HG02981 (cell line): ENCODE results near the gene THEMIS.
"Not testable (repeated sequence)": the region's sequence is repeated elsewhere in the genome, so short reads cannot be mapped to it uniquely, and the experiment has no call there.

Source experiments
- ATAC-seq: cut with Tn5 transposase; IDR thresholded peaks from one replicate; pipeline ENCODE4 v1.9.1; 2021; ENCODE audit warnings: mild to moderate bottlenecking, moderate library complexity; ENCODE audit not compliant: unreplicated experiment

The THEMIS gene

DNA sequence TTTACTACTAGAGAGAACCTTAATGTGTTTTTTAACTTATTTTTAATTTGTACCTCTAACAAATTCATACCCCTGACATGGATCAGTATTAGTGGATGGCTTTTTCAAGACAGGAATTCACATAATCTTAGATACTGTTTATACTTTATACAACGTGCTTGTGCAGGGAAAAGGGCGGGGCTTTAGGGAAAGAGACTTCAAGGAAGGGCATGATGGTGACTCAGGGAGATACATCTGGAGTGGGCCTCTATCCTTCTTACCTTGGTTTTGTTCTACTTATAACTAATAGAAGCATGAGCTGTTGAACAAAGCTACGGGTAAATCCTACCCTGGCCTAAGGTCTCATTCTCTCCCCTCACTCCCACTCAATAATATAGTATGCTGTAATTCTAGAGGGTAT, 163.1 kb downstream of the THEMIS start:
- no peak for ATAC-seq

DNA sequence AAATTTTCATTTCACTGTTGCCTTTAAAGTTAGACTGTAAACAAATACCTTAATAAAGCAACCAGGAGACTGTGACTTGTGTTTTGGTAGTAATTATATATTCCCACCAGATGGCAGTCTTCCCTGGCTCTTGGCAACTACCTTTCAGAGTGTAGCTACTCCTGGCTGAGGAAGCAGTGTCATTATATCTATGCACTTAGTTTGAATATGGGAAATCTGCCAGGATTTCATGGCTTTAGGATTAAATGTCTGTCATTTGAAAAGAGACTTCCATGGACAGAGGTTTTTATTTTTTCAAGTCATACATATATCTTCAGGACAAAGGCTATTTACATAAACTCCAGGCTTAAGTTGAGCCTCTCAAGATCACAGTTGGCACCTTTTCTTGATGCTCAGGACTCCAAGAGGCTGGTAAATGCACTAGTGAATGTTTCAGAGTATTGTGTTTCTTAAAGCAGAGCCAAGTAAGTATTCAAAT, 163.8 kb downstream of the THEMIS start:
- peak; percentile 90 for ATAC-seq

DNA sequence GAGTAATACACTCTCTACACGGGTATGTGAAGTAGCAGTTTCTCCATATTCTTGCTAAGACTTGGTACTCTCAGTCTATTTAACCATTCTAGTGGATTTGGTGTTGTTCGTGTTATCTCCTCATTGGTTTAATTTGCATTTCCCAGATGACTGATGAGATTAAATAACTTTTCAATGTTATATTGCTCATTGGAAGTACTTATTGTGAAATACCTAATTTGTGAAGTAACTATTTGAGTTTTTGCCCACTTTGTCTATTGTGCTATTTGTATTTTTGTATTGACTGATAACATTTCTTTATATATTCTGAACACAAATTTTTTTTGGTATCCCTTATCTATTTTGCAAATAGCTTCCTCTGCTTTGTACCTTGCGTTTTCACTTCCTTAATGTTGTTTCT, 167.9 kb downstream of the THEMIS start:
- no peak for ATAC-seq

GRCh38 chr6:127727260-127727953, 173.5 kb downstream of the THEMIS start:
- no peak for ATAC-seq

DNA sequence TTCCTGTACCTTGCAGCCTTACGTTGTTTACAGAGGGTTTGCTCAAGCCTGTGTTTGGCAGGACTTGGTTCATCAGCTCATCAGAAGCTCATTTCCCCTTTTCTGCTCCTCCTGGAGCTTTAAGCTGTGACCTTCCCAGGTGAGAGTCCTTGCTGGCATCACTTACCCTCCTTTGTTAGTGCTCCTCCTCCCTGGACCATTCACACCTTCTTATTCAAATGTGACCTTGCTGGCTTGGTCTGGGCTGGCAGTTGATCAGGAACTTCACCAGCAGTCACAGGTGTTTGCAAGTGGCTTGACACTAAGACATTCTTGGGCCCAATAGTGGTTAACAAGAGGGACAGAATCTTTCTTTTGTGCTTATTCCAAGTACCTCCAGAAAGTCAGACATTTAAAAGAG, 175.0 kb downstream of the THEMIS start:
- ATAC-seq, result no peak

GRCh38 chr6:127718694-127719093, 182.2 kb downstream of the THEMIS start:
- ATAC-seq, result no peak

DNA sequence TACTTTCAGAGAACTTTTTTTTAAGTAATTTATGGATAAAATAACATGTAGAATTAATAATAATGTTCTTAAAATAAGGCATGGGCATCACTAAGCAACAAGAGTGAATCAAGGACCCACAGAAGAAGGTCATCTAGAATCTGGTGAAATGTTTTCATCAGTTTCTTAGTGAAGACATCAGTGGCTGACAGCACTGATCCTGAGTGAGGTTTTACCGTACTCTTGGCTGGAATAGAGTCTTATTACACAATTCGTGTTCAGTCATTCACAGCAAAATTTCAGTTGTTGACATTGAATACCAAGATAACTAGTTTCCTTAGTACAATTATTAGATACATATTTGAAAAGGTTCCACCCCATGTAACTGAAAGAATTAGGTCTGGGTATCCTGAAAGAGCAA, 183.5 kb downstream of the THEMIS start:
- ATAC-seq, result no peak

- ATAC-seq, result no peak
Observed at GRCh38 chr6:127716465-127716864, 184.4 kb downstream of the THEMIS start.

GRCh38 chr6:127710668-127711067, 190.2 kb downstream of the THEMIS start:
- ATAC-seq, result no peak

DNA sequence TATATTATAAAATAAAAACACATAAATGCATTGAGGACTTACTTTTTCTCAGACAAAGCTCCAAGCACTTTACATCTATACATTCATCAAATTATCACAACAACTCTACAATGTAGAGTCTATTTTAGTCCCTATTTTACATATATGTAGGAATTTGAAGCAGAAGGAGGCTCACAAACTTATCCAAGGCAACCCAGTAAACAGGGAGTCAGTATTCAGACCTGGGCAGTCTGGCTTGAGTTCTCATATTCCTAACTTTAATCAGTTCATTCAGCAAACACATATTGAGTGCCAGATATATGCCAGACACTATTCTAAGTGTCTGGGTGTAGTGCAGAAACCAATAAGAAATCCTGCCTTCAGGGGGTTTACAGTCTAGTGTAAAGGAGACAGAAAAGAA, 194.6 kb downstream of the THEMIS start:
- no peak for ATAC-seq

GRCh38 chr6:127695108-127695507, 205.8 kb downstream of the THEMIS start:
- ATAC-seq, result no peak

DNA sequence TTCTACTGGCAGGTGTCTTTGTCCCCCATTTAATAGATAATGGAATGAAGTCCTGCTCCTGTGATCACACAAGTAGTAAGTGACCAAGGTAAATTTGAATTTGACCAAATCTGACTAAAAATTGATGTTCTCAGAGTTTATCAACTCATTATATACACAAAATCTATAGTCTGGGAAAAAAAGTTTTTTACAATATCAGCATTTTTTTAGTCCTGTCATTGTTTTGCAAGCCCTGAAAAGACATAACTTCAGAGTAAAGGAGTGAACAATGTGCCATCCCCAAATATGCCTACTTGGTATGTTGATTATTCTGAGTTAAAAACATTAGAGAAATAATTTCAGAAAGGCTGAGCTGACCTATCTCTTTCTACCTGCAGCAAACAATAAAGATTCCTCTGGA, 209.7 kb downstream of the THEMIS start:
- ATAC-seq, result no peak

GRCh38 chr6:127690588-127690987, 210.3 kb downstream of the THEMIS start:
- no peak for ATAC-seq

GRCh38 chr6:127690092-127690491, 210.8 kb downstream of the THEMIS start:
- no peak for ATAC-seq

DNA sequence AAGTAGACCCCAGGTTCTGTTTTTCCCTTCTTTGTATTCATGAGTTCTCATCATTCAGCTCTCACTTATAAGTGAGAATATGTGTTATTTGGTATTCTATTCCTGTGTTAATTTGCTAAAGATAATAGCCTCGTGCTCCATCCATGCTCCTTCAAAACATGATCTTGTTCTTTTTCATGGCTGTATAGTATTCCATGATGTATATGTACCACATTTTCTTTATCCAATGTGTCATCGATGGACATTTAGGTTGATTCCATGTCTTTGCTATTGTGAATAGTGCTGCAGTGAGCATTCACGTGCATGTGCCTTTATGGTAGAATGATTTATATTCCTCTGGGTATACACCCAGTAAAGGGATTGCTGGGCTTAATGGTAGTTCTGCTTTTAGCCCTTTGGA, 213.4 kb downstream of the THEMIS start:
- not testable (repeated sequence) for ATAC-seq

DNA sequence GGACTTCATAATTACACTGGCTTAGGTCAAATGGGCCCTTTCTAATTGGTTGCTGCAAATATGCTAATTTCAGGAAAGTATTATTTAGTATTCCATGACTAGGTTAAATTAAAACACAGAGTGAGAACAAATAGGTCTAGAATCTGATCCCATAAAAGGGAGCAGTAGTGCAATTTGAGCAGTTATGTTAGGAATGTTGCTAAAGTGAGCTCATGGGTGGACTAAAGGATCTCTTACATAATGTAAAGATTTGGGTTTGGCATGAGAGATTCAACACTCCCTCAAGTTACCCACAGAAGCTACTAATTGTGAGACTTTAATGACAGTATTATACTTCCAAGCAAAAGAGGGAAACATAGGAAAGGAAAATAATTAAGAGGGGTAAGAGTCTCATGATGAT, 214.8 kb downstream of the THEMIS start:
- ATAC-seq, result no peak

GRCh38 chr6:127684501-127684900, 216.4 kb downstream of the THEMIS start:
- ATAC-seq, result no peak
